Adipocyte (in vitro differentiated cells): ENCODE results near the gene IL1RAPL1.

ENCODE experiments used
- DNase-seq: peaks from one replicate; pipeline ENCODE4 v3.0.0-alpha.2; 2015; ENCODE audit warnings: low read depth
- H3K27me3 ChIP-seq: replicated peaks from 2 replicates; pipeline ENCODE4 v1.7.0; 2013; ENCODE audit warnings: mild to moderate bottlenecking, low read length, moderate library complexity; ENCODE audit not compliant: control insufficient read depth, insufficient read depth
- H3K36me3 ChIP-seq: 2 replicates; pipeline ENCODE4 v1.7.0; 2013; ENCODE audit warnings: low read length, mild to moderate bottlenecking, moderate library complexity; ENCODE audit not compliant: control insufficient read depth, insufficient read depth, severe bottlenecking
- H3K4me1 ChIP-seq: 2 replicates; pipeline ENCODE4 v1.7.0; 2013; ENCODE audit warnings: mild to moderate bottlenecking, low read length, moderate library complexity; ENCODE audit not compliant: control insufficient read depth, insufficient read depth
- H3K4me3 ChIP-seq: 2 replicates; pipeline ENCODE4 v1.7.0; 2013; ENCODE audit warnings: mild to moderate bottlenecking, low read length, moderate library complexity
- H3K9ac ChIP-seq: 2 replicates; pipeline ENCODE4 v1.7.0; 2013; ENCODE audit warnings: mild to moderate bottlenecking, low read length, moderate library complexity
- H3K9me3 ChIP-seq: 2 replicates; pipeline ENCODE4 v1.7.0; 2013; ENCODE audit warnings: mild to moderate bottlenecking, low read length, moderate library complexity; ENCODE audit not compliant: control insufficient read depth

IL1RAPL1 gene

GRCh38 chrX:28876901-28877300, 289.7 kb downstream of the IL1RAPL1 start:
- no peaks in the 10 kb centered on the region for H3K36me3 ChIP-seq
- H3K4me3 ChIP-seq = no peak overlapping the region
- no peak overlapping the region for H3K9ac ChIP-seq
- H3K9me3 ChIP-seq = no peaks in the 10 kb centered on the region
- DNase-seq = no peak
- no peaks in the 10 kb centered on the region for H3K4me1 ChIP-seq
- H3K27me3 ChIP-seq = no peaks in the 10 kb centered on the region

GRCh38 chrX:28880136-28880535, 292.9 kb downstream of the IL1RAPL1 start:
- H3K9ac ChIP-seq = no peak overlapping the region
- H3K9me3 ChIP-seq = no peaks in the 10 kb centered on the region
- no peaks in the 10 kb centered on the region for H3K4me1 ChIP-seq
- no peaks in the 10 kb centered on the region for H3K27me3 ChIP-seq
- peak; percentile 45 for DNase-seq
- H3K4me3 ChIP-seq = no peak overlapping the region
- no peaks in the 10 kb centered on the region for H3K36me3 ChIP-seq

- H3K9me3 ChIP-seq = no peaks in the 10 kb centered on the region
- H3K27me3 ChIP-seq = no peaks in the 10 kb centered on the region
- H3K4me1 ChIP-seq = no peaks in the 10 kb centered on the region
- no peak overlapping the region for H3K4me3 ChIP-seq
- no peaks in the 10 kb centered on the region for H3K36me3 ChIP-seq
- DNase-seq = no peak
- no peak overlapping the region for H3K9ac ChIP-seq
These were observed 297.6 kb downstream of the IL1RAPL1 start for GRCh38 chrX:28884823-28885222.

GRCh38 chrX:28888416-28888815, 301.2 kb downstream of the IL1RAPL1 start:
- no peak overlapping the region for H3K4me3 ChIP-seq
- H3K36me3 ChIP-seq = no peaks in the 10 kb centered on the region
- H3K9me3 ChIP-seq = no peaks in the 10 kb centered on the region
- no peaks in the 10 kb centered on the region for H3K4me1 ChIP-seq
- H3K9ac ChIP-seq = no peak overlapping the region
- DNase-seq = peak; percentile 5
- no peaks in the 10 kb centered on the region for H3K27me3 ChIP-seq

GRCh38 chrX:28889591-28890090, 302.4 kb downstream of the IL1RAPL1 start:
- no peak overlapping the region for H3K4me3 ChIP-seq
- no peak overlapping the region for H3K9ac ChIP-seq
- no peaks in the 10 kb centered on the region for H3K27me3 ChIP-seq
- no peaks in the 10 kb centered on the region for H3K36me3 ChIP-seq
- H3K4me1 ChIP-seq = no peaks in the 10 kb centered on the region
- no peak for DNase-seq
- H3K9me3 ChIP-seq = no peaks in the 10 kb centered on the region

GRCh38 chrX:28901637-28902036, 314.4 kb downstream of the IL1RAPL1 start:
- H3K4me1 ChIP-seq = no peaks in the 10 kb centered on the region
- no peaks in the 10 kb centered on the region for H3K27me3 ChIP-seq
- no peak overlapping the region for H3K4me3 ChIP-seq
- peak; percentile 51 for DNase-seq
- no peaks in the 10 kb centered on the region for H3K36me3 ChIP-seq
- H3K9ac ChIP-seq = no peak overlapping the region
- no peaks in the 10 kb centered on the region for H3K9me3 ChIP-seq

GRCh38 chrX:28910487-28910886, 323.2 kb downstream of the IL1RAPL1 start:
- DNase-seq = no peak
- Histone ChIP-seq H3K4me1 (no peaks in the 10 kb centered on the region), H3K4me3 (no peak overlapping the region), H3K36me3 (no peaks in the 10 kb centered on the region), H3K9me3 (no peaks in the 10 kb centered on the region), H3K27me3 (no peaks in the 10 kb centered on the region), H3K9ac (no peak overlapping the region)

GRCh38 chrX:28920153-28920943, 333.1 kb downstream of the IL1RAPL1 start:
- Histone ChIP-seq H3K4me3 (no peak overlapping the region), H3K36me3 (no peaks in the 10 kb centered on the region), H3K9ac (no peak overlapping the region), H3K9me3 (no peaks in the 10 kb centered on the region), H3K27me3 (no peaks in the 10 kb centered on the region), H3K4me1 (no peaks in the 10 kb centered on the region)
- DNase-seq = no peak

GRCh38 chrX:28922106-28922505, 334.9 kb downstream of the IL1RAPL1 start:
- no peak overlapping the region for H3K9ac ChIP-seq
- H3K27me3 ChIP-seq = no peaks in the 10 kb centered on the region
- no peaks in the 10 kb centered on the region for H3K36me3 ChIP-seq
- H3K4me1 ChIP-seq = no peaks in the 10 kb centered on the region
- DNase-seq = peak; percentile 36
- no peak overlapping the region for H3K4me3 ChIP-seq
- no peaks in the 10 kb centered on the region for H3K9me3 ChIP-seq

GRCh38 chrX:28946846-28947245, 359.6 kb downstream of the IL1RAPL1 start:
- H3K36me3 ChIP-seq = no peaks in the 10 kb centered on the region
- H3K9me3 ChIP-seq = no peaks in the 10 kb centered on the region
- no peak for DNase-seq
- no peaks in the 10 kb centered on the region for H3K27me3 ChIP-seq
- no peak overlapping the region for H3K9ac ChIP-seq
- no peak overlapping the region for H3K4me3 ChIP-seq
- no peaks in the 10 kb centered on the region for H3K4me1 ChIP-seq

GRCh38 chrX:28960063-28960462, 372.8 kb downstream of the IL1RAPL1 start:
- DNase-seq = no peak
- Histone ChIP-seq H3K4me3 (no peak overlapping the region), H3K27me3 (no peaks in the 10 kb centered on the region), H3K9me3 (no peaks in the 10 kb centered on the region), H3K4me1 (no peaks in the 10 kb centered on the region), H3K36me3 (no peaks in the 10 kb centered on the region), H3K9ac (no peak overlapping the region)

- no peak overlapping the region for H3K4me3 ChIP-seq
- no peaks in the 10 kb centered on the region for H3K9me3 ChIP-seq
- H3K9ac ChIP-seq = no peak overlapping the region
- H3K4me1 ChIP-seq = no peaks in the 10 kb centered on the region
- H3K36me3 ChIP-seq = no peaks in the 10 kb centered on the region
- peak; percentile 13 for DNase-seq
- H3K27me3 ChIP-seq = no peaks in the 10 kb centered on the region
These were observed 379.1 kb downstream of the IL1RAPL1 start for GRCh38 chrX:28966331-28966730.
